Measurements from ENCODE around the gene KCNK17. TPM values are rescaled to one million over a fixed set of nuclear protein-coding genes. Genes with fewer than 3 reads are reported as not detected.
A peak's percentile ranks its signal among the peaks of the same experiment; 100 is the strongest.

Gene KCNK17
- total and polyA plus RNA-seq, 2 of the 8 experiments (the other 6 are each of a cell fraction or from before 2014, with no cell fraction given) = 2.9 to 3.4 TPM

GRCh38 chr6:39341352-39341751 is 27.1 kb upstream of the KCNK17 start:
- Histone ChIP-seq H3K56ac (replicated peaks; ENCODE audit: insufficient read length, low read depth, low read length) (no peak overlapping the region), H4K5ac (ENCODE audit: insufficient read length, low read depth, low read length) (no peak overlapping the region), H3K79me1 (ENCODE audit: low read depth, low read length) (no peaks in the 10 kb centered on the region), H2AK5ac (ENCODE audit: low read depth, low read length) (no peak overlapping the region), H4K20me1 (replicated peaks in 1 of 2; ENCODE audit: control insufficient read depth in 1 of 2, insufficient read depth in 2 of 2, low read length in 2 of 2) (no peaks in the 10 kb centered on the region), H3K27me3 (replicated peaks in 1 of 4; ENCODE audit: control insufficient read depth in 3 of 4, extremely low read depth in 1 of 4, insufficient read depth in 3 of 4, low read length in 3 of 4) (peaks cover 0 to 2% (median 0%) of the 10 kb centered on the region in 4 experiments; a peak in 1 of 7 replicates), H3K4me1 (replicated peaks in 1 of 4; ENCODE audit: control insufficient read depth in 3 of 4, insufficient read depth in 4 of 4, low read length in 3 of 4) (peaks cover 3 to 17% (median 10%) of the 10 kb centered on the region in 4 experiments), H3K4me3 (ENCODE audit: extremely low read depth in 1 of 4, insufficient read depth in 2 of 4, low read depth in 3 of 4, low read length in 4 of 4) (no peak overlapping the region), H3K36me3 (ENCODE audit: control insufficient read depth in 2 of 4, insufficient read depth in 4 of 4, low read length in 3 of 4) (no peaks in the 10 kb centered on the region), H4K91ac (replicated peaks; ENCODE audit: insufficient read length, low read length) (no peak overlapping the region), H2BK15ac (ENCODE audit: low read length) (no peak overlapping the region; the same call in 1 of the 2 replicates), H3K4ac (replicated peaks; ENCODE audit: insufficient read length, low read depth, low read length) (no peak overlapping the region), H2BK20ac (ENCODE audit: low read length) (no peak overlapping the region), H2BK5ac (ENCODE audit: low read depth, low read length) (0 out of 2 replicates have a peak overlapping the region, but pooled peaks have one; percentile 27), H3K4me2 (ENCODE audit: insufficient read depth in 1 of 2, low read depth in 2 of 2, low read length in 2 of 2) (no peak overlapping the region), H2BK120ac (replicated peaks; ENCODE audit: low read depth, low read length) (no peak overlapping the region), H2BK12ac (ENCODE audit: low read depth, low read length) (no peak overlapping the region), H2AFZ (ENCODE audit: low read length) (no peak overlapping the region), H3K23ac (ENCODE audit: insufficient read length) (no peak overlapping the region), H3K9me3 (ENCODE audit: insufficient read depth in 2 of 2, low read depth in 1 of 2, low read length in 1 of 2) (no peaks in the 10 kb centered on the region), H3K14ac (ENCODE audit: insufficient read length) (no peak overlapping the region), H3K18ac (ENCODE audit: extremely low read depth, low read length) (no peak overlapping the region), H3K23me2 (ENCODE audit: low read depth, low read length) (no peaks in the 10 kb centered on the region), H4K8ac (ENCODE audit: extremely low read depth, insufficient read depth, low read length) (no peak overlapping the region), H3K9ac (replicated peaks in 1 of 4; ENCODE audit: extremely low read depth in 1 of 4, low read depth in 3 of 4, low read length in 3 of 4) (no peak overlapping the region), H3K27ac (ENCODE audit: low read depth, low read length) (no peak overlapping the region), H3K79me2 (ENCODE audit: control insufficient read depth in 1 of 2, insufficient read depth in 2 of 2, low read length in 2 of 2) (no peaks in the 10 kb centered on the region)
- ChIA-PET POLR2A (ENCODE audit: partially characterized antibody) (no interaction called here), CTCF (ENCODE audit: partially characterized antibody) (interaction anchor here (0.7 to 2.4 kb wide), 9 partner anchors 10 to 344 kb away, joined by 3 to 9 read pairs (median 4); partner anchors contain the start of gene KCNK17)
- TF ChIP-seq JUND (IDR thresholded peaks at IDR 0.05; ENCODE audit: low read length) (no peak), ATF3 (IDR thresholded peaks at IDR 0.05; ENCODE audit: insufficient read depth, low read depth, low read length) (no peak), PHF8 (conservative IDR thresholded peaks at IDR 0.05; ENCODE audit: low read depth, low read length) (no peak), CBX5 (IDR thresholded peaks at IDR 0.05; ENCODE audit: low read depth, low read length) (no peak), MAX (IDR thresholded peaks at IDR 0.05) (no peak)
- WGBS, 2 experiments (ENCODE audit: extremely low coverage in 1 of 2, insufficient coverage in 1 of 2, insufficient read length in 1 of 2, insufficient replicate concordance in 2 of 2, low coverage in 1 of 2, low lambda C conversion rate in 2 of 2, missing lambda C conversion rate in 1 of 2) = 83% methylated on average over 3 of the region's 3 CpGs; no CpG with 5 or more reads in 1 of the 2 experiments
- DNase-seq (ENCODE audit: low read depth in 1 of 2, low spot score in 2 of 2) (no peak), FAIRE-seq (no peak)

Measured in H1 (cell line).